ENCODE measurements around the gene APBA2. TPM values are rescaled to one million over a fixed set of nuclear protein-coding genes. Genes with fewer than 3 reads are reported as not detected.

Gene APBA2
- total RNA-seq, 1 donor from 2014 or later: 0.38 TPM

DNA sequence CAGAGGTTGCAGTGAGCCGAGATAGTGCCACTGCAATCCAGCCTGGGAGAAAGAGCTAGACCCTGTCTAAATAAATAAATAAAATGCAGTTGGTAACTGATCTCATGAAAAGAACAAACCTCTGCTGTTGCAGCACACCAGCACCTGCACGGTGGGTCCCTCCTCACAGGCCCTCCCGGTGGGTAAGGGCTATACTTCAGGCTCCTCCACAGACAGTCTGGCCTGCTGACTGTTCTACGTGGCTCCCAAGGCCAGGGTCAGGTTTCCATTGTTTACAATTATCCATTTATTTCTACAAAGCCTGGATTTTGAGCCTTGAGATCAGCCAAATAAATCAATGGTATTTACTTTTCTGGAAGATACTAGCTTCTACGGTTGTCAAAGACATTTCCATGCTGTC, 5.1 kb upstream of the APBA2 start:
- Histone ChIP-seq H3K4me3 (no peak overlapping the region), H3K36me3 (no peaks in the 10 kb centered on the region), H3K27ac (replicated peaks) (no peak overlapping the region), H3K27me3 (ENCODE audit: low read depth) (peaks cover 49% of the 10 kb centered on the region), H3K9me3 (replicated peaks) (no peaks in the 10 kb centered on the region), H3K4me1 (peaks cover 7% of the 10 kb centered on the region)
- TF ChIP-seq, protein P1, sequence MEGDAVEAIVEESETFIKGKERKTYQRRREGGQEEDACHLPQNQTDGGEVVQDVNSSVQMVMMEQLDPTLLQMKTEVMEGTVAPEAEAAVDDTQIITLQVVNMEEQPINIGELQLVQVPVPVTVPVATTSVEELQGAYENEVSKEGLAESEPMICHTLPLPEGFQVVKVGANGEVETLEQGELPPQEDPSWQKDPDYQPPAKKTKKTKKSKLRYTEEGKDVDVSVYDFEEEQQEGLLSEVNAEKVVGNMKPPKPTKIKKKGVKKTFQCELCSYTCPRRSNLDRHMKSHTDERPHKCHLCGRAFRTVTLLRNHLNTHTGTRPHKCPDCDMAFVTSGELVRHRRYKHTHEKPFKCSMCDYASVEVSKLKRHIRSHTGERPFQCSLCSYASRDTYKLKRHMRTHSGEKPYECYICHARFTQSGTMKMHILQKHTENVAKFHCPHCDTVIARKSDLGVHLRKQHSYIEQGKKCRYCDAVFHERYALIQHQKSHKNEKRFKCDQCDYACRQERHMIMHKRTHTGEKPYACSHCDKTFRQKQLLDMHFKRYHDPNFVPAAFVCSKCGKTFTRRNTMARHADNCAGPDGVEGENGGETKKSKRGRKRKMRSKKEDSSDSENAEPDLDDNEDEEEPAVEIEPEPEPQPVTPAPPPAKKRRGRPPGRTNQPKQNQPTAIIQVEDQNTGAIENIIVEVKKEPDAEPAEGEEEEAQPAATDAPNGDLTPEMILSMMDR (IDR thresholded peaks at IDR 0.05; ENCODE audit: borderline replicate concordance): no peak
- no peak for DNase-seq
- intact Hi-C loops (cut with micrococcal nuclease): no loop called here

DNA sequence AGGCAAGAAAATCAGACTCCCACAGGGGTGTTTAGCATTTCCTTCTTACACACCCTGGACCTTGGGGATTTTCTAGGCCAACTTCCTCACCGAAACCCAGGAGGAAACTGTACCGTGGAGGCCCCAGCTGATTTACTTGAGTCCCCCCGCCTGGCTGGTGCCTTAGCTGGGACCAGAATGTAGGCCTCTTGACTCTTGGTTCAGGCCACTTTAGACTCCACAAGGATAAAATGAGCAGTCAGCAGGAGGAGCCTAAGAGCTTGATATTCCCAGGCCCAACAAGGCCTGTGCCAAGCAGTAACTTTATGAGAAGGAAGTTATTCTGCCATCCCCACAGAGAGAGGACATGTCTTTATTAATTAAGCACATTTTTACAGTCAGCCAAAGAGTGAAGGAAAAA, 4.6 kb upstream of the APBA2 start:
- no peak for DNase-seq
- TF ChIP-seq, protein P1 (IDR thresholded peaks at IDR 0.05; ENCODE audit: borderline replicate concordance): peak; percentile 12
- intact Hi-C loops (cut with micrococcal nuclease): no loop called here

DNA sequence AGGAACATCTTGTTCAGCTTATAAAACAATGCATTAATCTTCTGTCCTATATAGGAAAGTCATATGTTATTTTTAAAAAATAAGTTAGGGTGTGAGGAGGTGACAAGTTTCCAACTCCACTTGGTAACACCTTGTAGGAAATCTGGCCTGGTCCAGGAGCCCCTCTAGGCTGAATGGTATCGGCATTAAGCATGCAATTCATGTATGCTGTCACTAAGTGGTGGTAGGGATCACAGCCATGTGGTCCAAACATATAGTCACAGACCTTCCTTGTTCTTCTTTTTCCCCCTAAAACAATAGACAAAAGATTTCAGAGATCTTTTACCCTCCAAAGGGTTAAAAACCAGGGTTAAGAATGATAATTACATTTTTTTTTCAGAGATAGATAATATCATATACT, 4.2 kb upstream of the APBA2 start:
- no peaks in the 10 kb centered on the region for H3K9me3 ChIP-seq (replicated peaks)
- H3K27ac ChIP-seq (replicated peaks): no peak overlapping the region
- intact Hi-C loops (cut with micrococcal nuclease): no loop called here
- TF ChIP-seq, protein P1 (IDR thresholded peaks at IDR 0.05; ENCODE audit: borderline replicate concordance): no peak
- no peak for DNase-seq
- no peaks in the 10 kb centered on the region for H3K36me3 ChIP-seq
- no peak overlapping the region for H3K4me3 ChIP-seq
- peaks cover 49% of the 10 kb centered on the region for H3K27me3 ChIP-seq (ENCODE audit: low read depth)
- peaks cover 14% of the 10 kb centered on the region for H3K4me1 ChIP-seq

More for the DNA sequence above, 4.6 kb upstream of the APBA2 start:
- Histone ChIP-seq H3K4me1 (peaks cover 9% of the 10 kb centered on the region), H3K9me3 (replicated peaks) (no peaks in the 10 kb centered on the region), H3K27ac (replicated peaks) (no peak overlapping the region), H3K27me3 (ENCODE audit: low read depth) (peaks cover 49% of the 10 kb centered on the region), H3K4me3 (no peak overlapping the region), H3K36me3 (no peaks in the 10 kb centered on the region)

DNA sequence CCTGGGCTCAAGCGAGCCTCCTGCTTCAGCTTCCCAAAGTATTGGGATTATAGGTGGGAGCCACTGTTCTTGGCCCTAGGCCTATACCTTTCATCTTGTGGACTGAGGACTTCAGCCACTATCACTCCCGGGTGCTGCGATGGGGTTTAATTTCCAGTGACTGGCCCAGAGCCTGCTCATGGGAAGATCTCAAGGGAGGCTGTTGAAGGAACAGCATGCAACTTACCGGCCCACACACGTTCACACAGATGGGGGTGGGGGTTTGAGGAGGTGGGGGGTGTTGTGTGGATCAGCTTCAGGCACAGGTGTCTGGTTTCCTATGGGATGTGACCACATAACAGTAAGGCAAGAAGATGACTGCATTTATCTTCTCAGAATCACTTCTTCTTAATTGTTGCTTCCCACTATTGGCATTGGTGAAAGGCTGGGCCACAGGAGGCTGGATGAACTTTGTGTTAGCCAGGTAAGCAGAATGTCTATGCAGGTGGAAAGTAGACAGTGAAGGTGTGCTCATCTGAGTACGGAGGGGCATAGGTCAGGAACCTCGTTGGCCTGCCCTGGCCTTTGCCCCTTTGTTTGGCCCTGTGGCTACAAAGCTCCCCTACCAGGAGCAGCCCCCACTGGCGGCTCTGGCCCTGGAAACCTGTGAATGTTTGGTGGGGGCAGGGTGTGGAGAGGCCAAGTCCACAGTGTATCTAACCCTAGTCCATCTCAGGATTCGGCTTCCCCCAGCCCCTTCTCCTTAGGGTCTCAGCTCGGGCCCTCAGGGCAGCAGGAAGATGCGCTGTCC, 1.4 kb upstream of the APBA2 start:
- H3K9me3 ChIP-seq (replicated peaks): no peaks in the 10 kb centered on the region
- TF ChIP-seq, protein P1 (IDR thresholded peaks at IDR 0.05; ENCODE audit: borderline replicate concordance): no peak
- H3K27ac ChIP-seq (replicated peaks): no peak overlapping the region
- H3K36me3 ChIP-seq: no peaks in the 10 kb centered on the region
- DNase-seq: no peak
- H3K4me3 ChIP-seq: no peak overlapping the region
- peaks cover 53% of the 10 kb centered on the region for H3K27me3 ChIP-seq (ENCODE audit: low read depth)
- intact Hi-C loops (cut with micrococcal nuclease): no loop called here
- H3K4me1 ChIP-seq: peaks cover 15% of the 10 kb centered on the region

DNA sequence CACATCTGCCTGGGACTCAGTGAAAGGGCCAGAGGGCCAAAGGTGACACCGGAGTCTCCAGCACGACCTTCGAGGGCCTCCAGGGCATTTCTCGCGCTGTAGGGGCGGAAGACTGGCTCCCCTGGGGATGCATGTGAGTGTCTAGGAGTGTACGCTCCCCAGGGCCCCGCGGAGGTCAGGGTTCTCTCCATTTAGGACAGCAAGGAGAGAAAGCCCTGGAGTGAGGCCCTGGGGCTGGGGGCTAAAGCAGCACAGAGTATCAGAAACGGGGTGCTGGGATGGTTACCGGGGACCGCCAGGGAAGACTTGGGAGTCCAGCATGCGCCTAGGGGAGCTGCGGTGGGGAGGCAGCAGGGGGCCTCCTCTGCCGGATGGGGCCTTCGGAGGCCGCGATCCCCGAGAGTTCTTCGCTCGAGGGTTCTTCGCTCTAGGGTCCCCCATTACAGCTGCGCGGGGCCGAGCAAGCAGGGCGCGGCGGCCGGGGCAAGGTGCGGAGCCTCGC, 595 bp upstream of the APBA2 start:
- H3K4me1 ChIP-seq: peaks cover 15% of the 10 kb centered on the region
- TF ChIP-seq, protein P1 (IDR thresholded peaks at IDR 0.05; ENCODE audit: borderline replicate concordance): no peak
- peaks cover 50% of the 10 kb centered on the region for H3K27me3 ChIP-seq (ENCODE audit: low read depth)
- DNase-seq: no peak
- intact Hi-C loops (cut with micrococcal nuclease): no loop called here
- peak overlapping the region; percentile 65 for H3K4me3 ChIP-seq
- H3K27ac ChIP-seq (replicated peaks): no peak overlapping the region
- H3K9me3 ChIP-seq (replicated peaks): no peaks in the 10 kb centered on the region
- no peaks in the 10 kb centered on the region for H3K36me3 ChIP-seq

Measured in left ventricle myocardium inferior (tissue), 1 donor.